HG03469 (cell line): Measurements from ENCODE around the gene BRWD1.
"Not testable (repeated sequence)": the region's sequence is repeated elsewhere in the genome, so short reads cannot be mapped to it uniquely, and the experiment has no call there.

Experiments
- ATAC-seq: cut with Tn5 transposase; IDR thresholded peaks from one replicate; pipeline ENCODE4 v1.9.1; 2021; ENCODE audit warnings: mild to moderate bottlenecking, moderate library complexity, moderate number of reproducible peaks; ENCODE audit not compliant: unreplicated experiment

The BRWD1 gene

DNA sequence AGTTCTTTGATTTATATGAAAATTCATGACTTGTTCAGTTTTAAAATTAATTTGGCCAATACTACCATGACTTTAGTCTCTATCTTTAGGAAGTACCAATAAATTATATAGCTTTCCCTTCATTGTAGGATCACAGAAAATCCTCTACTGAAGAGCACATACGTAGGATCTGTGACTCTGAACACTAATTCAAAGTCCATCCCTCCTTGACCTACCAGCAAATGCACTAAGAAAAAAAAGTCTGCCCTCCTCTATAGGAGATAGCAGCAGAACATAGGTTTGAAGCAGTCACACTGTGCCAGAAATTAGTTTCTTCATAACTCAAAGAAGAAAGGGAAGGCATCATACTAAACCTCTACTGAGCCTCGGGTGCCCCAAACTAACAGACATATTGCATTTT, 16.5 kb downstream of the BRWD1 start:
- no peak for ATAC-seq

DNA sequence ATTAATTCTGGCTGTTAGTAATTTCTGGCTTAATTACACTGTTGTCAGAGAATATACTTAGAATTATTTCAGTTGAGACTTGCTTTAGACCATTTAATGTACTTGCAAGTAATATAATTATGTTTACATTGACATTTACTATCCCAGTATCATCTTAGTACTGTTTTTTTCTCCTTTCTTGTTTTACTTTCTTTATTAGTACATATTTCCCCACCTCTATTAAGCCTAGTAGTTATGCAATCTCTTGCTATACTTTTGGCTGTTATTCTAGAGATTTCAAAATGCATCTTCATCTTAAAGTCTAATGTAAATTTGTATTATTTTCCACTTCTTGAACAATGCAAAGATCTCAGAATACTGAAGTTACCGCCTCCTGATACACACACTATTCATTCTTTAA, 24.4 kb downstream of the BRWD1 start:
- no peak for ATAC-seq

DNA sequence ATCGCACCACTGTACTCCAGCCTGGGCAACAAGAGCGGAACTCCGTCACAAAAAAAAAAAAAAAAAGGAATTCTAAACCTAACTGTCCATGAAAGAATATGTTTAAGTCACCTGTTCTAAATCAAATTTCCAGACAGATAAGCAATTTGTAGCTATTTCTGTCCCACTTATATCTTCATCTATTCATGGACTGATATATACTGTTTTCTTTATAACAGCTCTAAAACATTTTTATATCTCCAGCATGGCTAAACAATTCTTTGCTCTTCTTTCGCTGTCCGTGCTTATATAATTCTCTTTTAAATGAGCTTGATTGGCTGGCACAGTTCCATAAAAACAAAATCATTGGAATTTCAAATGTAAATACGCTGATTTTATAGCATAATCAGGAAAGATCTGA, 30.5 kb downstream of the BRWD1 start:
- no peak for ATAC-seq

DNA sequence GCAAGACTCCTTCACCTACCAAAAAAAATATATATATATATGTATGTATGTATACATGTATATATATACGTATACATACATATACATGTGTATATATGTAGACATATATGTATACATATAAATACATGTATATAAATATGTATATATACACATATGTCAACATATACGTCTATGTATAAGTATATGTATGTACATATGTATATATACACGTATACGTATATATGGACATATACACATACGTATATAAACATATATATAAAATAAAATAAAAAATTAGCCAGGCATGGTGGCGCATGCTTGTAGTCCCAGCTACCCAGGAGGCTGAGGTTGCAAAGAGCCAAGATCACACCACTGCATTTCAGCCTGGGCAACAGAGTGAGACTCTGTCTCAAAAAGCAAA, 31.6 kb downstream of the BRWD1 start:
- no peak for ATAC-seq

DNA sequence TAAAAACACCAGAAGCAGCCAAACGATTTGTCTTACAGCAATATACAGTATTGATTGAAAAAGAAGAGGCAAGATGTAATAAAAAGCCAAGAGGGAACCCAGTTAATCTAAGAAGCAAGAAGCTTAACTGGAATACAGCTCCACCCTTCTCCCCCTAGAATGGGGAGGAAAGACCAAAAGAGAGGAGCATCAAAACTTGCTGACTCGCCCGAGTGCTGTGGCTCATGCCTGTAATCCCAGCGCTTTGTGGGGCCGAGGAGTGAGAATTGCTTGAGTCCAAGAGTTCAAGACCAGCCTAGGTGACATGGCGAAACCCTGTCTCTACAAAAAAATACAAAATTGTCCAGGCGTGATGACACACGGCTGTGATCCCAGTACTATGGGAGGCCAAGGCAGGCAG, 32.2 kb downstream of the BRWD1 start:
- ATAC-seq: no peak

DNA sequence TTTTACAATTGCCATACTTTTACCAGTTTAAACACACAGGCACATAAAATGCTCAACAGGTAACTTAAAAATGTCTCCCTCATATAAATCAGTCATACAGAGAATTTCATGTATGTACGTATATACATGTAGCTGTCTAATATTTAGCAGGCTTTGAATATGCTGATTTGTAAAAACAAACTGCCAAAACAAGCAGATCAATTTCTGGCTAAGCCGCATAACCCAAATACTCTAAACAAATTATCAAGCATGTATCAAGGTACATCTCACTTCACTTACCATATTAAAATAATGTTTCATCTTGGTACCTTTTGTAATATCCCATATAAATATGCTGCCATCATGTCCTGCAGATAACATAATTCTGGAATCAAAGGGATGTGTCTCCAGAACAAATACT, 43.8 kb downstream of the BRWD1 start:
- no peak for ATAC-seq

DNA sequence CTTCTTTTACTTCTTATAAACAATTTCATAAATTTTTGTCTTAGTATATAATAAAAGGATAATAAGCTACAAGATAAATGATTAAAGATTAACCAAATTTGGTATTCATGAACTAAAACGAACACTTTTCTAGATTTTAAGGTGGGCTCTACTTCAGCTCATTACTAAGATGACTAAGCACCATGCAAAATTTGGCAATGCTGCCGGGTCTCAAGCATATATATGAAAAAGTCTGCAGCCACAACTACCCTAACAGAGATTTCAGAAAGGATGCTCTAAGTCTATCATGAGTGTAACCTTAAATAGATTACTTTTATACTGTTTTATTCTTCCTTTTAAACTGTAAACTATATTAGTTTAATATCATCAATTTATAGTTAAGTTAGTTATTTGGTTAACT, 47.8 kb downstream of the BRWD1 start:
- ATAC-seq: no peak

DNA sequence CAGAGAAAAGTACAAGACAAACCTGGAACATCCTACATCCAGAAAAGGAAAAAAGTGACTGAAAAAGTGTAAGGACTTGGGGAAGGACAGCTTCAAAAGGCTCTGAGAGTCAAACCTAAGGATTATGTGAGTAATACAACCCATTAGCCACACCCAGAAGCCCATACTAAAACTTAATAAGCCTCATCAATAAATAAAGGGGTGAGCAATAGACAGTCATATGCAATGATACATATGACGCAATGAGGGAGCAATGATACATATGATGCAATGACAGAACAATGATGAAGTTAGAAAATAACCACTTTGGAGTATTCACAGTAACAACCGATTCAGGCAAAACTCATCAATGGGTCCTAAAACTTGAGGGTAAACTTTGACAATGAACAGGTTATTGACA, 50.1 kb downstream of the BRWD1 start:
- ATAC-seq: no peak

DNA sequence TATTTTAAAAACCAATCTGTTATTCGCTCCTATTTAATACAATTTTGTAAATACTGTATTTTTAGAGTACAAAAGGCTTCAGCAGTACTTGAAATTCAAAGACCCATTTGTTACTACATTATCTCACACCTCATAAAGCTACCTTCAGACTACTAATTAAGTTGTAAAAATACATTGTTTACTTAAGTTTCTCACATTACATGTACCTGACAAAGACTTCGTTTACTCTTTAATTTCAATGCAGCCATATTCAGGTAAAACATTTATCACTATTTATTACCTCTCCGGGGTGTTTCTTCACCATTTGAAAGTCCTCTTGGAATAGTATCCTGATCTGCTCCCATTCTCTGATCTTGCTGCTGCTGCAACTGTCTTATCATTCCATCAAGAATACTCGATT, 55.2 kb downstream of the BRWD1 start:
- no peak for ATAC-seq

DNA sequence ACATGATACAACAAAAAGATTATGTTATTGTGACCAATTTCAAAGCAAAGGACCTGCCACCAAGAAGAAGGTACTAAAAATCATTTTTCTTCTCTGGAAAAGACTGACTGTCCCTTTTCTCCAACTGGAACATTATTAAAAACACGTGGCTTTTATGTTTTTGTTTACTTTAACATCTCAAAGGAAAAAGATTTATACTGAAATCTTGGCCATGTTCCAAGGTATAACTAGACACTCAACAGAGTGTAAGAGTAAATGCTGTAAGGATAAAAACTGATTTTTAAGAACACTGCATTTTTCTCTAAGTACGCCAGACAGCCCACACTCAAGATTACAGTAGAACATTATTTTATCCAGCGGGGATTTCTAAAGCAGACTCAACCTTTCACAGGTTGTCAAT, 62.1 kb downstream of the BRWD1 start:
- ATAC-seq: no peak

DNA sequence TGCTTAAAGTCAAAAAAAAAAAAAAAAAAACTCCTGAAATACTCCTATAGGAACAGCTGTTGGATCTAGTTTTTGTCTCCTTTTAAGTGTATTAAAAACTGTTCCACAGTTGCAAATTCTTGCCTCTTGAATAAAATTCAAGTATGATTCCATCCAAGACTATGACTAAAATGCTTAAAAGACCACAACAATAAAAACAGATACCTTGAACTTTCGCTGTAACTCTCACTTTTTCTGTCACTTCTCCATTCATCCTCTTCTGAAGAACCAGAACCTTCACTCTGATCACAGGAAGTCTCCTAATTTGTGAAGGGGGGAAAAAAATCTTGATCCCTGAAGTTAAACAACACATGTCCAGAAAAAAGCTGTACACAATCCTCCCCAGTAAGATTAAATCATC, 75.2 kb downstream of the BRWD1 start:
- ATAC-seq: no peak

DNA sequence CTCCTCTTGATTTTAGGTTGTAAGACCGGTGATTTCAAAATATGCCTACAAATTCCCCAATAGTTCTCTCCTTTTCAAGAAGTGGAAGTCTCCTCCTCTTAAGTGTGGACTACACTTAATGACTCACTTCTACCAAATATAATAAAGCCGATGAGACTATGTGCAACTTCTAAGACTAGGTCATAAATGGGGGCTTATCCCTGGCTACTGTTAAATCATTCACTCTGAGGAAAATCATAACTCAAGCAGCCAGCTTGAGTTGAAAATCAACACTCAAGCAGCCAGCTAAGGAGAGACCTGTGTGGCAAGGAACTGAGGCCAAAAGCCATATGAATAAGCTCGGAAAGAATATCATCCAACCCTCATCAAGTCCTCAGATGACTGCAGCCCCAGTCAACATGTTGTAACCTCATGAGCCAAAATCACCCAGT, 80.6 kb downstream of the BRWD1 start:
- ATAC-seq: no peak

DNA sequence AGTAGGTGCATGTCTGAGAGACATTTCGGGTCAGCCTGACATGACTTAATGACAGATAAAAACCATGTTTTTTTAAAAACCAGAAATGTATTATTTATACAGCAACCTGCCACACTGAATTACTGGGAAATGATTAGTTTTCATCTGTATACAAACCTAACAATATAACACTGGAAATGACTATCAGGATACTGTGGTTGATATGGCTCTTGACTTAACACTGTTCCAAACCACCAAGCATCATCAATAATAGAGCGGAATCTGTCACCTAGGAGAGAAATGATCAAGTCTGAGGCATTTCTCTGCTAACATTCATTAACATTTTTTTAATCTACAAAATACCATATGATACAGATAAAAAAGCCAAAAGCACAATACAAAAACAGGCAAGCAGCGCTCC, 88.5 kb downstream of the BRWD1 start:
- no peak for ATAC-seq

DNA sequence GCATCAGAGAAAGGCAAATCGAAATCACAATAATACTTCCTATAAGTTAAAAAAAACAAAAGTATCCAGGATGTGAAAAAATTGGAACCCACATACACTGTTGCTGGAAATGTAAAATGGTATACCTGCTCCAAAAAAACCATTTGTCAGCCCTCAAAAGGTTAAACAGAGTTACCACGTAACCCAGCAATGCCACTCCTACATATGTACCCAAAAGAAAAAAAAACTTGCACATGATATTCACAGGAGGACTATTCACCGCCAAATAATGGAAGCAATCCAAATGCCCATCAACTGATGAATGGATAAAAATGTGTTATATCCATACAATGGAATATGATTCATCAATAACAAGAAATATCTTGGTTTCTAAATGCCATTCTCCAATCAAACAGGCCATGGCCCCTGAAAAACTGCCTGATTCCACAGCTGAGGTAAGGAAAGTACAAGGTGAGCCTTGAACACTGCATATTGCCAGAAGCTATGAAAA, 91.4 kb downstream of the BRWD1 start:
- ATAC-seq: no peak

DNA sequence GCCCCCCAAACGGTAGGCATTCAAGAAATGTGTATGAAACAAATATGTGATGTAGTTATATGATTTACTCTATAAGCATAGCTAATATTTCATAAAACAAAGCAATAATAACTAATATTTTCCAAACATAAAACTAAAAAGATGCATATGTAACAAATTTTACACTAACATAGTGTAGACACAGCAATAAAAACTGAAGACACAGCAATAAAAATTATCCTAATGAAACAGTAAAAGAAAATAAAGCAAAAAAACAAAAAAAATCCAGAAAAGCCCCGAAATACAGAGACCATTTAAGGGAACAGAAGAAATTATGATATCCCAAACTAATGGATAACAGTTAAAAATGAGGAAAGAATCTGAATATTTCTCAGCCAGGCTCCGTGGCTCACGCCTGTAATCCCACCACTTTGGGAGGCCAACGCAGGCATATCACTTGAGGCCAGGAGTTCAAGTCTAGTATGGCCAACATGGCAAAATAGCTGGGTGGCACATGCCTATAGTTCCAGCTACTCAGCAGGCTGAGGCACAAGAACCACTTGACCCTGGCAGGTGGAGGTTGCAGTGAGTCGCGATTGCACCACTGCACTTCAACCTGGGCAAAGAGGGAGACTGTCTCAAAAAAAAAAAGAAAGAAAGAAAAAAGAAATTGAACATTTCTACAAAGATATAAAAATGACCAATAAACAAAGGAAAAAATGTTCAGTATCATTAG, 92.0 kb downstream of the BRWD1 start:
- ATAC-seq: no peak

DNA sequence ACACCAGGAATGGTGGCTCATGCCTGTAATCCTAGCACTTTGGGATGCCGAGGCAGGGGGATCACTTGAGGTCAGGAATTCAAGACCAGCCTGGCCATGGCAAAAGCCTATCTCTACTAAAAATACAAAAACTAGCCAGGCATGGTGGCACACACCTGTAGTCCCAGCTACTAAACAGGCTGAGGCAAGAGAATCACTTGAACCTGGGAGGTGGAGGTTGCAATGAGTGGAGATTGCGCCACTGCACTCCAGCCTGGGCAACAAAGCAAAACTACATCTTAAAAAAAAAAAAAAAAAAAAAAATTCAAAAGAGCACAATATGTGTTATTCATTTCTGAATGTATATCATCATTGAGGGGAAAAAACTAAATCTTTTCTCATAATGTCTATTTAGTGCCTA, 92.6 kb downstream of the BRWD1 start:
- not testable (repeated sequence) for ATAC-seq

DNA sequence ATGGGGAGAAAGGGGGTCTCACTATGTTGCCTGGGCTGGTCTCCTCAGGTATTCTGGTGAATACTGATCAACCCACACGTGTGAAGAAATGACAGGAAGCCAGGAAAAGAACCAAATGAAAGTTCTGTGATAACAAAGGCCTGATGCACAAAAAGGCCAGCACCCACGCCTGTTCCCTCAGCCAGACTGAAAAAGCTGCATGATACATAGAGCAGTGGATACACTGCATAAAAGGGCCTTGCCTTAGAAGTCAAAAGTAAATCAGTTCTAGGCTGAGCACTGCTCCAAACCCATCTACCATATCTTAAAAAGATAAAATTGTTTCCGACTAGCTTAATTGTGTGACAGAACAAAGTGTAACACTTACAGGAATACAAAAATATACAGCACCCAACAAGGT, 93.3 kb downstream of the BRWD1 start:
- ATAC-seq: no peak

DNA sequence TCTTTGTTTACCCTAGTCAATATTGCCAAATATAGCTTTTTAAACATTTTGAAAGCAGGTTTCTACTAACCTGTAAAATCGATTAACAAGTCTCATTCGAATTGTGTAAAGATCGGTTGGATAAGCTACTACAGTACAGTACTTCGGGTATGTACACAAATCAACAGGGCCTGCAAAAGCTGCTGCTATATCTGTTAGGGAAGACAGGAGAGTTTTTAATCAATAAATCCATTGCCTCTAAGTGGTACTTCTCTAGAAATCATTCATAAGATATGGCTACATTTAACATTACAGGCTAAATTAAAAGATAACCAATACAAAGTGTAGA, 95.4 kb downstream of the BRWD1 start:
- ATAC-seq: no peak

DNA sequence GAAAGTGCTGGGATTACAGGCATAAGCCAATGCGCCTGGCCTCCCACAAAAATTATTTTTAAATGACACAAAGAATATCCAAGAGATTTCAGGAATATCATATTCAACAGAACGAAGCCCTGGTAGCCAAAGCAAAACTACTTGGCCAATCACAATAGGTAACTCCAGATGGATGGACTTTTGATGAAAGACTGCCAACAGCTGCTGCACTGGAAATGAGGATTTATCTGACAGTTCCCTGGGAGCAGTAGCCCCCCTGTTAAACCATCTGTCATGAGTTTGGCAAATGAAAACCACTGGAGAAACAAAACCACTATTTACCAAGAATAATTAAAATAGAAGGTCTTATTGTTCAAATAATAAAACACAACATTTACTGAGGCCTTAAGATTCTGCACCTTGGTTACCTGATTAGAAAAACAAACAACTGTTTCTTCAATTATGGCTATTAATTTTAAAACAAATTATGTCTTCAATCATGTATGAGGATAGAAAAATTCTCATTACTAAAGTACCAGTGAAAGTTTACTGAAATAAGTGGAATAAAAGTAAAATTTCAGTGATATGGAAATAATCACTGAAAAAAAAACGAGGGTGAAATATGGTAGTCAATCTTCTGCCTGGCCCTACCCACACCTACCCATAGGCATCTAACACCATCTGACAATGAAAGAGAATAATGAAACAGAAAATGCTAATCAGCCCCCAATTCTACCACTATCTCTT, 95.9 kb downstream of the BRWD1 start:
- no peak for ATAC-seq

DNA sequence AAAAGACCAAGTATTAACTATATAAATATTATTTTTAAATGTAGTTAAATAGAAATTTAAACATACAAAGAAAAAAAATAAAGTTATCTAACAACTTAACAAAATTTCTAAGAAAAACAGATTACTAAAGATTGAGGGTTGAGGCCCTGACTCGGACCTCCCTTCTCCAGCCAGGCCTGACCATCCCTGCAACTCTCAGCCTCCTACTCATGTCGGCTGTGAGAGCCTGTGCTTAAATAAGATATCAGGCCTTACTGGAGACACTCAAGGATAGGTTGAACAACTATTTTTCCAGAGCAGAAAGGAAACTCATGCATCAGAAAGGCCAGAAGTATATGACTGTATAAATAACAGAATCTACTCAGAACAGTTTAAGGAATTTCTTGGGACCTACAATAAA, 97.1 kb downstream of the BRWD1 start:
- ATAC-seq: no peak

DNA sequence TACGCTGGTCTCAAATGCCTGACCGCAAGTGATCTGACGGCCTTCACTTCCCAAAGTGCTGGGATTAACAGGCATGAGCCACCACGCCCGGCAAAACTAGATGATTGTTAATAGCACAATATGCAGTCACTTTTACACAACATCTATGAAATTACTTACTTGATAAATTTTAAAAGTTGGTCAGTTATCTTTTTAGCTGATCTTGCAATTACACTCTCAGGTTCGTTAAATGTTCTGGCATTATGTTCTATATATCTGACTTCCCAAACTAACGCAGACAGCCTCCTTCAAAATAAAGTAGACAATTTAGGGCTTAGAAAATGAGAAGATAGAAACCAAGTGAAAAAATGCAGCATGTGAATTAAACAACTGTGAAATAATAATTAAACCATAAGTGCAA, 98.4 kb downstream of the BRWD1 start:
- ATAC-seq: no peak

DNA sequence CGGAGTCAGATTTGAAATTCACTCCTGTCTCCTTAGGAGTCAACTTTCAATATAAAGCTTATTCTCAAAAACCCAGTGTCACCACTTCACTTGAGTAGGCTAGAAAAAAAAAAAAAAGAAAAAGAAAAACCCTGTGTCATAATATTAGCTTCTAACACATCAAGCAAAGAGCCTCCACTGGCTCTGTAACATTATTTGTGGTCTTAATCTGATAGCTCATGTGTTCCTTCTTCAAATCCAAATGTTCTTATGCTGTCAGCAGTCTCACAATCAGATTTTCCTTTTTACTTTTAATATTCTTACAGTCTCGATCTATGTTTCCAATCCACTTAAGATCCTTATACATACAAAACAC, 104.1 kb downstream of the BRWD1 start:
- ATAC-seq: no peak
